Mucosa of descending colon (tissue), 3 donors: Measurements from ENCODE around the gene IMPA2. TPM values are rescaled to one million over a fixed set of nuclear protein-coding genes. Genes with fewer than 3 reads are reported as not detected.

Source experiments
- ATAC-seq: fragments of 200-7000 bp; cut with Tn5 transposase; one replicate; pipeline ENCODE4 v1.9.1; 2020; ENCODE audit warnings: mild to moderate bottlenecking, moderate library complexity
- DNase-seq, 3 donors: peaks; one replicate each; pipeline ENCODE4 v3.0.0-alpha.2; 2020
- H3K36me3 ChIP-seq: fragments of 200-600 bp; one replicate; pipeline ENCODE4 v1.8.0; 2021; ENCODE audit warnings: low read depth, mild to moderate bottlenecking
- H3K4me1 ChIP-seq: fragments of 200-600 bp; one replicate; pipeline ENCODE4 v1.8.0; 2021; ENCODE audit warnings: low read depth, mild to moderate bottlenecking
- H3K4me3 ChIP-seq: fragments of 200-600 bp; one replicate; pipeline ENCODE4 v1.8.0; 2021; ENCODE audit warnings: mild to moderate bottlenecking
- H3K9me3 ChIP-seq: fragments of 200-600 bp; one replicate; pipeline ENCODE4 v1.8.0; 2021; ENCODE audit warnings: mild to moderate bottlenecking
- CTCF ChIP-seq: fragments of 200-600 bp; IDR thresholded peaks from one replicate; pipeline ENCODE4 v1.8.0; 2022; ENCODE audit warnings: antibody characterized with exemption, mild to moderate bottlenecking
- intact Hi-C, 2 donors: fragments of 100-400 bp; cut with DNase I in 1 of 2; cut with micrococcal nuclease in 1 of 2; formaldehyde crosslinking; loops; one replicate each; pipeline versions ENCODE4 v1.11.0 to v1.11.1; 2022; cut with DNase I, micrococcal nuclease
- long read RNA-seq, 2 donors: library from polyadenylated mRNA; unstranded; transcript quantifications; one replicate each; pipeline ENCODE4 v2.0.0, GENCODE V29; 2019 to 2021
- total RNA-seq, 3 donors: library from RNA; stranded (reverse); fragmentation: NEBNext Ultra II Directional in 2 of 3; extraction: Animal tissue kit (Norgen Biotek cat#: 25700) in 2 of 3; gene quantifications; one replicate each; pipeline versions ENCODE4 v1.2.1 to v1.2.4, GENCODE V29; 2021 to 2023
- donor health status: DM: no; HTN: no; CAD: no; lungs with moderate emphysema.
- donor health status: DM: no; HTN: no; CAD: no.
- donor health status: DM: no; HTN: yes; CAD: no.

Gene IMPA2
- total RNA-seq = 100 to 1,000 TPM in 2 of 3 donors, 10 to 100 TPM in 1; 58.0 to 152 (median 117) TPM
- long read RNA-seq, donor 1, transcript IMPA2-201 (8 exons, 1,534 nt) = major isoform, 68 of 87 reads
- long read RNA-seq, donor 1, partial matches to known transcripts = 8 of 87 reads
- long read RNA-seq, donor 1, other reads (novel, unspliced or antisense) = 9 of 87 reads
- long read RNA-seq, donor 2, partial matches to known transcripts = 4 of 10 reads
- long read RNA-seq, donor 2, other reads (novel, unspliced or antisense) = 5 of 10 reads

DNA sequence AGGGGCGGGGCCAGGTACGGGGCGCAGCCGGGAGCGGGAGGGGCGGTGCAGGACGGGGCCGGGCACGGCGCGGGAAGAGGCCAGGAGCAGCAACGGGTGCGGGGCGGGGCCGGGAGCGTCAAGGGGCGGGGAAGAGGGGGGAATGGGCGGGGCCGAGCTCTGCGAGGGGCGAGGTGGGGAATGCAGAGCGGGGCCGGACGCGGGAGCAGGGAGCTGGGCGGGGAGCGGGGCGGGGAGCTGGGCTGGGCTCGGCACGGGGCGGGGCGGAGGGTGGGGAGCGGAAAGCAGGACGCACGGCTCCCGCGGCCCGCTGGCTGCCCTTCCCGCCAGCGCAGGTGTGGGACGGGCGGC lies at the start of gene IMPA2:
Gene IMPA2 (plus strand): TSS at position 316 of the 351 bp plus-strand sequence. CDS start 163 bp downstream, outside the sequence.
- TF ChIP-seq CTCF = no peak
- intact Hi-C loops = no loop called here
- Histone ChIP-seq H3K4me1 (peaks cover 24% of the 10 kb centered on the region), H3K9me3 (no peaks in the 10 kb centered on the region), H3K36me3 (no peaks in the 10 kb centered on the region), H3K4me3 (peak within 1 kb of the TSS; percentile 63)
- no peak for ATAC-seq
- no peak for DNase-seq

- intact Hi-C loops = loop anchor here (10.0 kb wide), 1 partner anchor 62 kb away; no protein-coding TSS in a partner anchor
- TF ChIP-seq CTCF = no peak
- no peaks in the 10 kb centered on the region for H3K9me3 ChIP-seq
- H3K4me3 ChIP-seq = no peak overlapping the region
- no peaks in the 10 kb centered on the region for H3K4me1 ChIP-seq
- ATAC-seq = no peak
- no peak for DNase-seq
- H3K36me3 ChIP-seq = no peaks in the 10 kb centered on the region
These were observed 48.9 kb upstream of the IMPA2 start for GRCh38 chr18:11932393-11932792.

- Histone ChIP-seq H3K9me3 (no peaks in the 10 kb centered on the region), H3K36me3 (no peaks in the 10 kb centered on the region), H3K4me1 (no peaks in the 10 kb centered on the region), H3K4me3 (no peak overlapping the region)
- intact Hi-C loops = loop anchor here (2.0 to 10.0 kb wide), 3 partner anchors 57 to 101 kb away; no protein-coding TSS in a partner anchor
- peak; percentile 61 for TF ChIP-seq CTCF
- ATAC-seq (peak; percentile 88), DNase-seq (peak in 2 of 3 donors; percentile 82 to 96)
These were observed 43.3 kb upstream of the IMPA2 start for GRCh38 chr18:11937874-11938478.

DNA sequence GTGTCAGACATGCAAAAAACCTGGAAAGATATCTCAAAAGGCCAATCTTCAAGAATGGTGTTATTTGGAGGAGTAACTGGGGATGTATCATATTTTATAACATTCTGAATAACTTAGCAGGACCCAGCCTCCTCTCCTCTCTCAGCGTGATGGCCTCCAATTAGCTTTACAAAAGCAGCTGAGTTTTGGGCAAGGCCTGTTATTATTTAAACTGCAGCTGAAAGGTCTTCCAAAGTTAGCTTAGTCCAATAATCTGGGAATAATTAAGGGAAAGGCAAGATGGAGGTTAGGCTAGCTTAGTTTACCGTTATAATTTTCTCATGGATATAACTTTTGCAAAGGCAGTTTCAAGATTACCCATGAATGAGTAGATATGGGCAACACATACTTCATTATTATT lies 40.4 kb upstream of the IMPA2 start:
- TF ChIP-seq CTCF = no peak
- H3K4me3 ChIP-seq = no peak overlapping the region
- H3K9me3 ChIP-seq = no peaks in the 10 kb centered on the region
- H3K4me1 ChIP-seq = peaks cover under 1% of the 10 kb centered on the region
- intact Hi-C loops = no loop called here
- DNase-seq (no peak), ATAC-seq (no peak)
- H3K36me3 ChIP-seq = no peaks in the 10 kb centered on the region

- no peak for DNase-seq
- Histone ChIP-seq H3K9me3 (no peaks in the 10 kb centered on the region), H3K36me3 (no peaks in the 10 kb centered on the region), H3K4me3 (no peak overlapping the region), H3K4me1 (peaks cover 19% of the 10 kb centered on the region)
- TF ChIP-seq CTCF = no peak
- intact Hi-C loops = no loop called here
- ATAC-seq = no peak
These were observed 37.8 kb upstream of the IMPA2 start for GRCh38 chr18:11943551-11943950.
